HG03039 (cell line): ENCODE measurements around the gene LPP.

ENCODE experiments used
- ATAC-seq: cut with Tn5 transposase; IDR thresholded peaks from one replicate; pipeline ENCODE4 v1.9.1; 2021; ENCODE audit warnings: mild to moderate bottlenecking, moderate library complexity; ENCODE audit not compliant: unreplicated experiment

LPP gene

DNA sequence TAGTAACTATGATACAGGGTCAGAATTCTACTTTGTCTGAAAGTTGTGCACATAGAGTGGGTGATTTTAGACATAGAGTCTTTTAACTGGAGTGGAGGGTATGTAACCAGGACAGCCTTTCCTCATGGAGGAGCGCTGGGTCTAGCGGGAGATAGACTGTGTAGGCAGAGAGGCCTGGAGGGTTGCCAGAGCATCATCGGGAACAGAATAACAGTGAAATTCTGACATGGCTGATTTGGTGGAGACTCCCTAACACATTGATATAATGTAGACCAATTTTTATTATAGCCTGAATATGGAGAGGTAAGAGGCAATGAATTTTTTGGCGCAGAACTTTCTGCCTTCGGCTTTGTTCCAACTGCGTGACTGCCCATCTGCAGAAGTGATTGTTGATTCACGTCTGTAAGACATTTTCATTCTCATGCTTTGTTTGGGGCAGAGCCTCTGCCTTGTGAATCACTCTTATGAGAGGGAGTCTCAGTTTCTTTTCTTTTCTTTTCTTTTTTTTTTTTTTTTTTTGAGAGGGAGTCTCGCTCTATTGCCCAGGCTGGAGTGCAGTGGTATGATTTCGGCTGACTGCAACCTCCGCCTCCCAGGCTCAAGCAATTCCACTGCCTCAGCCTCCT lies 16.0 kb downstream of the LPP start:
- ATAC-seq = no peak

DNA sequence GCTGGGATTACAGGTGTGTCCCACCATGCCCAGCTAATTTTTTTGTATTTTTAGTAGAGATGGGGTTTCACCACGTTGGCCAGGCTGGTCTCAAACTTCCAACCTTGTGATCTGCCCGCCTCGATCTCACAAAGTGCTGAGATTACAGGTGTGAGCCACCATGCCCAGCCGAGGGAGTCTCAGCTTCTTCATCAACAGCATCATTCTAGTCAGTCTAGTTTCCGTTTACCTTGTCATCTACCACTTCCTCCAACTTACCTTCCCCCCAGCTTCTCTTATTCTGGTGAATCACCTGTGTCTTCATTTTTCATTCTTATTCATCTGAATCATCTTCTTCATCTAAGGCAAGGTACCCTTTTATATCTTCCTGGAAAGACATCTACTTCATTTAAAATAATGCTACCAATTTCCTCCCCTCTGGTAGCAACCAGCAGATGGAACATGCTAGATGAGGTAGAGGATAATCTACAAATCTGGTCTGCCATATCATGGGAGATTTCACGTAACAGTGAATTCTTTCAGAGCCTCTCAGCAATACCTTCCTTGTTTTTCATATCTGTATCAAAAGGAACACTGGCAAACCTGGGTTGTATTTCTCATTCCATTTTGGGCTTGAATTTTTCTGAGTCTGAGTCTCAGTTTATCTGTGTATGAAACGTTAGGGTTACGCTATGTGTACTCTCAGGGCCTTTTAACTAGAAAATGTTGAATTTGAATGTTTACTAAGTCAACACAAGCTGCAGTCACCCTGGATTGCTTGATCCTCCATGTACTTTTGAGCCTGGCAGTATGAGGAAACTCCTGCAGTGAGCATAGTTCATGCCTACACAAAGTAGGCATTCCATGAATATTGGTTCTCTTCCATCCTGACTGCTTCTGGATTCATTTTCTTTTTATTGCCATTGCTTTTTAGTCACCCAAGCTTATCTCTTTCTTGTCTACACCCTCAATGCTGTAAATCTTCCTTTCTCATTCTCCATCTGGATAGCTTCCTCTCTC lies 16.8 kb downstream of the LPP start:
- ATAC-seq = no peak

DNA sequence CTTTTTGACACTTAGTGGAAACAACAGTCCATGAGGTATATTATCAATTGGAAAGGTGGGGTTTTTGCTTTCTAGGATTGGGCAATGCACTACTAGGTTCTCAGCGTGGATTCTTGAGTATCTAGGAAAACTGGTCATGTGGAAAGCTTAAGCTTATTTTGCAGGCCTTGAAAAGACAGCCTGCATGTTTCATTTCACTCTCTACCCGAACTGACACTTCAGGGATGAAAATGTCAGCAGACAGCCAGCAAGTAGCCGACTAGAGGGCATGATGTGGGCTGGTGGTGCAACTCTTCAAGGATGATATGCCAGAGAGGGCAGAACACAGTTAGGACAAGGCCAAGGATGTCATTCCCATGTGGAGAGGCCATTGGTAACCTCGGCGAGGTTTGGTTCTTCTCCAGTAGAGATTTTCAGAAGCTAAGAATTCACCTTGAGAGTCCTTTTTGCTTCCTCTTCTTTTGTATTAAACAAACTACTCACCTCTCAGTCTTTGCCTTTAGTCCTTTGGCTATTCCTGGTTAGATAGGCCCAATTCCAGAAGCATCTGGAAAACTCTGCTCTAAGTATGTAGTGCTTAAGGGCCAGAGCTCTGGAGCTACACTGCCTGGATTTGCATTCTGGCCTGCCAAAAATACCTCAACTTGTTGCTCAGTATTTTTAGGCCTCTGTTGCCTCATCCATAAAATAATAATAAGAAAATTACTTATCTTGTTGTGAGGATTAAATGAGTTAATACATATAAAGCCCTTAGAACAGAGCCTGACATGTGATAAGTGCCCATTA lies 17.9 kb downstream of the LPP start:
- ATAC-seq = no peak

DNA sequence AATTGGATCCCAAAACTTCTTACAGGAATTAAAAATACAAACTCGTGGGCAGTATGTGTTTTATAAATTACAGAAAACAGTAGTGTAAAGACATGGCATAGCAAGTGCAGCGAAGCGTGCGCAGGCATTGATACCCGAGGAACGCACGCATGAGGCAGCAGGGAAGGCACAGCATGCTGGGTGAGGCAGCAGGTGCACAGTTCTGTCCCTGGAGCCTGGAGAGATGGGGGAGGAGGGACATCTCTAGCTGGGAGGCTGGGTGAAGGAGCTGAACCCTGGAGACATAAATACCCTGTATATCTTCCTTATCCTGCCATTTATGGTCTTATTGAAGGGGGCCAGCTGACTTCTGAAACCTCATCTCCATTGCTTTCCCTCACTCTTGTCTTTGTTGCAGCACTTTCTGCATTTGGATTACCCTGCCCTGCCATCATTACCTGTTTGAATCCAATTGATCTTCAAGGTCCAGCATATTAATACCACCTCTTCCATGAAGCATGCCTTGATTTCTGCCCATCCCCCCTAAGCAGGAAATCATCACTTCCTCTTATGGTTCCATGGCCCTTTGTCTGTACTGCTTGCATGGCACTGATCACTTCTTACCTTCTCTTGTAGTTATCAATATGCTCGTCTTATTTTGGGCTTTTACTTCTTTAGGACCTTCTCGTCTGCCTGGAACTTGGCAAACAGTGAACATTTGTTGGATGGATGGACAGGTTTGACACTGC lies 20.5 kb downstream of the LPP start:
- ATAC-seq = no peak

DNA sequence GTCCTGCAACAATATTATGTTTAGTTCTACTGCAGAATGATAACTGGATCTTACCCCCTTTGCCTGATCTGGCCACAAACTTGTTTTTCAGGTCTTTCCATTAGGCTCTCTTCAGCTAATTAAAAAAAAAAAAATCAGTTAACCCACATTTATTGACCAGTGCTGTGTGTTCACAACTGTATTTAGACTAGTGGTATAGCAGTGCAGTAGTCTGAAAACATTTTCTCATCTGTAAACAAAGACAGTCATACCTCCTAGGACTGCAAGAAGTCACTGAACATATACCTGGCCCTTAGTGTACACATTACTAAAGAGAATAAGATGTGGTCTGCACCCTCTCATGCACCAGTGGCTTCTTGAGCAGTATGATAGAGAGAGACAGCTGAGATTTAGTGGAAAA lies 22.5 kb downstream of the LPP start:
- ATAC-seq = no peak

DNA sequence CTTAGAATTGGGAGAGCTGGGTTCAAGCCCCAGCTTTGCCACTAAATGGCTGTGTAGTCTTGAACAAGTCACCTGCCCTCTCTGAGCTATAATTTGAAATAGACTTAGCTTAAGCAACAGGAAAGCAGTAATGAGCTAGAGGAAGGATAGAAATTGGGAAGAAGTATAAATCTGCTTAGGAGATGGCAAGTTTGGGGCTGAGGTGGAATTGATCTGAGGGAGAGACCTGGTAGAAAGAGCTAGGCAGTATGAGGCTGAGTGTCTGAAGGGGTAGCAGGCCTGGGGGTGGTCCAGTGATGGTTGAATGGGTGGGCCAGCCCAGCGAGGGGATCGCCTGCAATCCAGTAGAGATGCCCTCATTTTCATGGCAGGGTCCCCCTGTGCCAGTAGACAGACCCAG lies 22.9 kb downstream of the LPP start:
- no peak for ATAC-seq

DNA sequence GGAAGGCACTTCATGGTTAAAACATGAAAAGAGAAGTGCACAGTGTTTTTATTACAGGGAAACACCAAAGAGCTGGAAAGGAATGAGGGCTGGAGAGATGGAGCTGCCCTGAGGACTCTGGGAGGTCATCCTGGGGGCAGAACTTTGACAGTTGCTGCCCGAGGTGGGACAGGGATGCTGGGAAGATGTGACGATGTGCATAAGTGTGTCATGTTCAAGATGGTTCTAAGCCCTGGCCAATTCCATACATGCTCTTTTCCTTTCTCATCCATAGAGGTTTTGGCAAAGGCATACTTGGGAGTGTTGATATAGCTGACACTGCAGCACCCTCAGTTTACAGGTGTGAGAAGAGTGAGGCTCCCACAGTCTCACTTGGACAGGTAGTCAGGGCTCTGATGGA lies 23.8 kb downstream of the LPP start:
- ATAC-seq = no peak

DNA sequence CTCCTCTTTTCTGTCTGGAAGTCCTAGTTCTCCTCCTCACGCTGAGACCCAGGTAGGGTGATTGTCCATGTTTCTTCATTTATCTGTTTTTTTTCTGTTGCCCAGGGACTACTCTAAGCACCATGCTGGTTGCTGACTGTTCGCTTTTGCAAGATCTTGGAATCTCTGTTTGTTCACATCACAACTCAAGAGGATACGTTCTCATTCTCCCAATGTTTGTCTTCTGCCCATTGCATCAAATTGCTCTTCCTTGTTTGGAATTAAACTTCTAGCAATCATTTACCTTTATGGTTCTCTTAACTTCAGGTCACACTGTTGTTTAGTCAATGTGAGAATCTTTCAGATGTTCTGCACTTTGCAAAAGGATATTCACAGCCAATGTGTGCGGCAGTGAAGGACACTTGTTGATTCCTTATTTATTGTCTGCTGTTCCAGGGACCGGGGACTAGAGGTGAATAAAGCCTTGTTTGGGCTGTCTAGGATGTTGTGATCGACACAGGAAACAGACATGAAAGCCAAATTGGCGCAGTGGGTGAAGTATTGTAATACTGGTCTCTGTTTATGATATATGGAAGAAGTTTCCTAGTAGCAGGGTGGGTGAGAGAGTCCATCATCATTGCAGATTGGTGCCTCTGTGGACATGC lies 24.5 kb downstream of the LPP start:
- ATAC-seq = no peak

DNA sequence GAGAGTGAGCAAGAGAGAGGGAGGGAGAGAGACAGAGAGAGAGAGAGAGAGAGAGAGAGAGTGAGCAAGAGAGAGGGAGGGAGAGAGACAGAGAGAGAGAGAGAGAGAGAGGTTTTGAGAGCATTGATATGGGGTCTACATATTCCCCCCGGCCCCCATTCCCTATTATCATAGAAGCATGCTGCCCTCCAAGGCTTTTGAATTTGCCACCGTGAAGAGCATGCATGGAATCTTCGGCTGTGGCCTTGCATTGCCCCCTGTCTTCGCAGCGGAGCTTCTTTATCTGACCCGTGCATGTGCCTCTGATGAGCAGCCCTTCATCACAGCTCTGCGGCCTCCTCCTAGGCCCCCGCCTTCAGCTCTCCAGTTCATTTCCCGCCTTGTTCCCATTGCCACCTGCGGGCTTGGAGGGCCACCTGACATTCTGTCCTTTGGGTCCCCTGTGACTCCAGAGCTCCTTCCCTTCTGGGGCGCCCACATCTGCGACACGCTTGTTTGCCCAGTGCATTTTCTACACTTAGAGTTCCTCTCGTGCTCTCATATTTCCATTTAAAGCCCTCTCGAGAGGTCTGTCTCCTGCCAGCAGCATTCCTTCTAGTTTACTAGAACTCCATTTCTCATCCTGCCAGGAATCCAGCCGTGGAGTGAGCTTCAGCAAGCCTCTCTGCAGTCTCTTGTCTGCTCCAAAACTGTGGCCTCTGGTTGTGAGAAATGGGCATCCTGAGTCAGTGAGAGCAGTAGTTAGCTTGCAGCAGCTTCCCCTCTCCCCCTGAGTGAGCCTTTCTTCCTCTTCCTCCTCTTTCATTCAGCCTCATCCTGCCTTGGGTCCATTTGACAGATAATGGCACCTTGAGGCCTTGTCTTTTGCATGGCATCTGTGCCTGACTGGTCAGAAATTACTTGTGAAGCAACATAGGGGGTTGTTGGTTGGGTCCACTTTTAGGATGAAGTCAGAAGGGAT lies 25.3 kb downstream of the LPP start:
- no peak for ATAC-seq

DNA sequence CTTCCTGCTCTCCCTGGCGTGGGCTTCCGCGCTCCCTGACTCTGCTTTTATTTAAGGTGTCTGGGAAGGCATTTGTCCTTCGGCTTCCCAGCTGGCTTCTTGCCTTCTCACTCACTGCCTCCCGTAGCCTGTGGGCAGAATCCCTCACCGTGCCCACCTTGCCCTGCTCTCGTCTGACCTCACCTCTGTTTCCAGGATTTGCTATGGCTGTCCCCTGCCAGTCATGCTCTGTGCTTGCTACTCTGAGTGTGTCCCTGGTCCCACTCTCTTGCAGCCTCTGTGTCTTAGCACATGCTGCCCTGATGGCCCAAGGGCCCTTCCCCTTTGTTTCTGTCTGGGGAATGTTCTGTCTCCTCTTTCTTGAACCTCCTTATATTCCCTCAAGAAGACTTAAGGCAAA lies 26.2 kb downstream of the LPP start:
- ATAC-seq = no peak

DNA sequence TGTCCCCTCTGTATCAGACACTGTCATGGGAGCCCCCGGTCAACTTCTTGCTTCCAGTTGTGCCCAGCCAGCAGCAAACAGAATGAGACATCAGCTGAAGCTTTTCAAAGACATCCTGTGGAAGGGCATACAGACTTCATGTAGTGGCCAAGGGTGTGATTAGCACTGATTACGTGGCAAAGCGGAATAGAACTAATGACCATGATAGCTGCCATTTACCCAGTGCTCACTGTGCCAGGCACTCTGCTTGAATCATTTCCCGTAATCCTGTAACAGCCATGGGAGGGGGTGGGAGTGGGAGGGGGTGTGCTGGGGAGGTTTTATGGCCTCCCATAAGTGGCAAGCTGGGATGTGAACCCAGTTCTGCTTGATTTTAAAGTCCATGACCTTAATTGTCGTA lies 29.5 kb downstream of the LPP start:
- no peak for ATAC-seq

DNA sequence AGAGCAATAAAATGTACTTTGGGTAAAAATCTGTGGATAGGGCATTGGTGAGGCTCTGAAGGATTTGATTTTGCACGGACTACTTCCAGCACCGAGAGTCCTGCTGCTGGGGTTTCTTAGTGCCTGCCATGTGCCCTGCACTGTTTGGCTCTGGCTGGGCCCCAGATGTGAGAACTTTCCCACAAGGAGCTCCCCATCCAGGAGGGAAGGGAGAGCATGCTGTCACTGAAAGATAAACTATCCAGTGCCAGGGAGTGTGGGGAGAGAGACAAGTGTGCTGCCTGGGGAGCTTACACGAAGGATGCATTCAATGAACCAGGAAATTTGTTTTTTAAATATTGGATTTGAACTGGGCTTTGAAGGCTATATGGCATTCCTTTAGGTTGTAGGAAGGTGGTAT lies 30.2 kb downstream of the LPP start:
- no peak for ATAC-seq

DNA sequence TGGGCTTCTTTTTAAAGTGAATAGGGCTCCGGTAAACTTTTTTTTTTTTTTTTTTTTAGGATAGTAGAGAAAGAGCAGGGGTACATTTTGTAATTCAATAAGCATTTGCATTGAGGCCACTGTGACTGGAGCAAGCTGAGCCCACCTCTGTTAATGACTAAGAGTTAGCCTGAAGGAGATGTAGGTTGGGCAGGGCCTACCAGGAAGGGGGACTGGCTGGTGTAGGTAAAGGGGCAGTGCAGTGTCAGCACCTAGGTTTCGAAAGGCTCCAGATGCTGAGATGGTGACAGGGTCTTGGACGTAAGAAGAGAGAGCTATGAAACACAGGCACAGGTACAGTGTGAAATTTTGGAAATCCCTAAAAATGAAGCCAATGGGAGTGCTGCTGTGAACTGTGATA lies 30.7 kb downstream of the LPP start:
- ATAC-seq = no peak

DNA sequence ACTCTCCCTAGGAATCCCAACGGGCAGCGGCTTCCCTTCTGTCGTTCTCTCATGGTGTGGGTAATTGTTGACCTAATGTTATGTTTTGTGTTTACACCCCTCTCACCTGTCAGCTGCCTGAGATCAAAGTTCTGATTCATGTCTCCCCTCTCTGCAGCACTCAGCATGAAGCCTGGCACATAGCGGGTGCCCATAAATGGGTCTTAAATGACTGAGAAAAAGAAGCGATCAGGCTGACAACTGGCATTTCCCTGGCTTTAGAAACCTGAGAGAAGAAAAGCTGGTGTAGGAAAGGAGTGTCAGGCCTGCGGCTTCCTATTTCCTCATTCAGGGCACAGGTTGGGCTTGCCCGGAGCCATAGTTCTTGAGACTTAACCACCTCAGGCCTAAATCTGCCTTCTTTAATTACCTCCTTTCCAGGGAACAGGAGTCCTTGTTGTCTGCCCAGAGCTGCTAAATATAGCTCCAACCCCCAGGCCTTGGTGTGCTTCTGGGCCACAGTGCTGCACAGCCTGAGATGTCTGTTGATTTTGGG lies 31.8 kb downstream of the LPP start:
- ATAC-seq = no peak

DNA sequence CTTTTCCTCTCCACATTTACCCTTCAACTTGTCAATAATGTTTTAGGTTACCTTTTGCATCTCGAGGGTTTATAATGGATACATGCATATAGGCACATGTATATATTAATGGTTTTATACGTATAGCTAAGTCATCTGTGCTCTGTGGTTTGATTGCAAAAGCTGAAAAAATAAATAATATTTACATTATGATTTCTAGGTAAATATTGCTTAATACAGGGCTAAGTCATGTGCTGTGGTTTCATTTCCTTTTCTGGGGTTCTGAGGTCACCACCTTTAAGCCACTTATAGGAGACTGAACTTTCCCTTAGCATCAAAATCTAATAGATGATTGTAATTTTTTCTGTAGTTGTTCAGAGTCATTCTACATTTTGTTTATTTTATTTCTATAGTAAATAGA lies 33.1 kb downstream of the LPP start:
- no peak for ATAC-seq

DNA sequence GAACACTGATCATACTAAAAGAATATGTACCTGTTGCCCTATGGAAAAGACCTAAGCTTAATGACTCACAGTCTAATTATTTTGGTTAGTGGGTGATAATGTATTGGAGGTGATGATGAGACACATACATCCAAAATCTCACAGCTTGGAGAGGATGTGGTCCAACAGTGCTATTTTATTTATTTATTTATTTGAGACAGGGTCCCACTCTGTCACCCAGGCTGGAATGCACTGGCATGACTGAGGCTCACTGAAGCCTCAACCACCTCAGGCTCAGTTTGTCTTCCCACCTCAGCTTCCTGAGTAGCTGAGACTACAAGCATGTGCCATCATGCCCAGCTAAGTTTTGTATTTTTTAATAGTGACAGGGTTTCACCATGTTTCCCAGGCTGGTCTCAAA lies 35.0 kb downstream of the LPP start:
- ATAC-seq = no peak

DNA sequence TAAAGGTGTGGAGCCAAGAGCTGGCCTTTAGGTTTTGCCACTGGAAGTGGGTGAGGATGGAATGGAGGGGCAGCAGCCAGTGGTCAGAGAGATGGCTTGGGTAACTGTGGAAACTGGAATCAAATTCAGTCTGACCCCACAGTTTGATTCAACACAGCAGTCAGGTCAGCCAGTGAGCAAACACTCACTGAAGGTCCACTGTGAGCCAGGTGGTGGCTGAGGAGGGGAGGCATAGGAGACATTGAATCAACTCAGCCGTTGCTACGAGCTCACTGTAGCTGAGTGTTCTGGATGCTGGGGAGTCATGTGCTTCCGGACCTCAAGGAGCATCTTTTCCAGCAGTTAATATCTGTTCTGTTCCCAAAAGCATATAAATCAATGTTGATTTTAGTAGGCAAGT lies 37.5 kb downstream of the LPP start:
- no peak for ATAC-seq

DNA sequence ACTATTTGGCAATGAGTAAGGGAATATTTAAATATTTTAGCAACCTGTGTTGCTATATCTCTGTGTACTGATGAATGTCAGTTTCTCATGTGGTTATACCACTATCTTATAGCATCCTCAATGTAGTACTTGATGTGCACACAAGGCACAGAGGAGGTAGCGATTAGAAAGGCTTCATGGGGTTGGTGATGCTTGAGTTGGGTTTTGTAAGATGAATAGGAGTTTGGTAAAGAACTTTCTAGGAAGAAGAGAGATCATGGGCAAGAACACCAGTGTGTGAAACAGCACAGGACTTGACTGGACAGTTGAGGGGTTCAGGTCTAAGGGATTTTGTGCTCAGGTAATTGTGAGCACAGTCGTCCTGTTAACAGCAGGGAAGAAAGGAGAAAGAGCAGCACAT lies 38.1 kb downstream of the LPP start:
- ATAC-seq = no peak

DNA sequence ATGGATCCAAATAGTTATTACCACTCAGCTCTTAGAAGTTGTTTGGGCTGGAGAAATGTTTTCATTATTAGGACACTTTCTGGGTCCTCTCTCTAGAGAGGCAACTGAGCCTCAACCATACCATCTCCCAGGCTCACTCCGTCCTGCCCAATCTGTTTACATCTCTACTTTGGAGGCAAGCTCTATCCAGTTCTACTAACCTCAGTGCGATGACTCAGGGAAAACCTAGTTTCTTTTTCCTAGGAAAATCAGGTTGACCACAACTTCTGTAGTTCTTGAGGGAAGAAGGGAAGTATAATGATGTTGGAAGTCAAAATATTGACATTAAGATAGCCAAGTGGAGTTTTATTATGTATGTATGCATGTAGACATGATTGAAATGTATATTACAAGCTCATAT lies 40.4 kb downstream of the LPP start:
- ATAC-seq = no peak
